Bronchial epithelial cell (primary cell): Measurements from ENCODE around the gene ETS2. TPM values are rescaled to one million over a fixed set of nuclear protein-coding genes. Genes with fewer than 3 reads are reported as not detected.

ENCODE experiments used
- DNase-seq: peaks from one replicate; pipeline ENCODE4 v3.0.0-alpha.2; 2010; ENCODE audit warnings: low read depth
- FAIRE-seq: peaks from 2 replicates; lab custom pipeline; 2011; peaks lifted over from hg19 to GRCh38; lab: Jason Lieb, UNC
- H3K27me3 ChIP-seq: 2 replicates; pipeline ENCODE4 v1.5.1; 2011; ENCODE audit warnings: low read length; ENCODE audit not compliant: control insufficient read depth, insufficient read depth
- H3K36me3 ChIP-seq: 2 replicates; pipeline ENCODE4 v1.5.1; 2011; ENCODE audit warnings: low read length; ENCODE audit not compliant: control insufficient read depth, insufficient read depth
- H3K4me3 ChIP-seq: 2 replicates; pipeline ENCODE4 v1.5.1; 2011; ENCODE audit warnings: mild to moderate bottlenecking, low read depth, low read length, control low read depth
- CTCF ChIP-seq: IDR thresholded peaks from 2 replicates; pipeline ENCODE4 v1.5.1; 2011; ENCODE audit warnings: mild to moderate bottlenecking, moderate library complexity, low read length, control low read depth, inconsistent platforms; ENCODE audit not compliant: insufficient read depth, severe bottlenecking
- total RNA-seq: library from RNA; depleted of rRNA; stranded (reverse); fragments of >200 nt; gene quantifications from 2 replicates; pipeline ENCODE4 v1.2.1, GENCODE V29; 2014

Gene ETS2
- total RNA-seq, 1 donor from 2014 or later = 144 TPM

DNA sequence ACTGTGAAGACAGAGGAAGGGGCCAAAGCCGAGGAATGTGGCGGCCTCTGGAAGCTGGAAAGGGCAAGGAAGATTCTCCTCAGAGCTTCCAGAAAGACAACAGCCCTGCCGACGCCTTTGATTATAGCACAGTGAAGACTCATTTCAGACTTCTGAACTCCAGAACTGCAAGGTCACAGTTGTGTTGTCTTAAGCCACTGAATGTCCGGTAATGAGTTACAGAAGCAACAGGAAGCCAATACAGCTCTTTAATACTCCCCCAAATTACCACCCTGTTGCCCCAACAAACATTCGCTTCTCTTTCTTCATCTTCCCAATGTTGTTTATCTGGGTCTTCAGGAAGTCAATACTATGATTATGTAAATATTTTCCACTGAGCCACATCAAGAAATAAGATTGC, 44.0 kb downstream of the ETS2 start:
- no peaks in the 10 kb centered on the region for H3K36me3 ChIP-seq
- TF ChIP-seq CTCF = no peak
- H3K27me3 ChIP-seq = no peaks in the 10 kb centered on the region
- FAIRE-seq = no peak
- H3K4me3 ChIP-seq = no peak overlapping the region
- DNase-seq = no peak

DNA sequence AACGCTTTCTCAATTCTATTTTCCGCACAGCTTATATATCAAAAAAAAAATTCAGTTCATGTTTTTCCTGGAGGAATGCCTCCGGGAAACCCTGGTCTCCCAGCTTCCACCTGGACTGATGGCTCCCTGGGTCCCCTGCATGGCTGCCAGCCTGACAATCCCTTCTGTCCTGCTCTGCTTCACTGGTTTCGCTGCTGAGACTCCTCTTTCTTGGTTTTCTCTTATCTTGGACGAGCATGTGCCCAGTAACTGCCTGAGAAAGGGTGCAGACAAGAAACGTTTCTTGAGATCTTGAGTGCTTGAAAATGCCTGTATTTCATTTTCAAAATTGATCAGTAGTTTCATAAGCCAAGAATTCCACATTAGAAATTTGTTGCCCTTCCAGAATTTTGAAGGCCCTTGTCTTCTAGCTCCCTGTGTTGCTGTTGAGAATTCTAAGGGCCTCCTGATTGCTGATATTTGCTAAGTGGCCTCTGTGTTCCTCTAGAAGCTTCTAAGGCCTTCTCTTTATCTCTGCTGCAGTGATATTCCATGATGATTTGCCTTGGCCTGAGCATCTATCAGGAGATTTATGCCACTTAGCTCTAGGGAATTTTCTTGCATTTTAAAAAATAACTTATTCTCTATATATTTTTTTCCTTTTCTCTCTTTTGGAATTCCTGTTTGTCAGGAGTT, 44.7 kb downstream of the ETS2 start:
- TF ChIP-seq CTCF = no peak
- DNase-seq (no peak), FAIRE-seq (no peak)
- Histone ChIP-seq H3K36me3 (no peaks in the 10 kb centered on the region), H3K27me3 (no peaks in the 10 kb centered on the region), H3K4me3 (no peak overlapping the region)

- no peaks in the 10 kb centered on the region for H3K36me3 ChIP-seq
- FAIRE-seq = no peak
- H3K4me3 ChIP-seq = no peak overlapping the region
- DNase-seq = no peak
- no peak for TF ChIP-seq CTCF
- no peaks in the 10 kb centered on the region for H3K27me3 ChIP-seq
Observed at GRCh38 chr21:38851101-38851500, 45.4 kb downstream of the ETS2 start.

DNA sequence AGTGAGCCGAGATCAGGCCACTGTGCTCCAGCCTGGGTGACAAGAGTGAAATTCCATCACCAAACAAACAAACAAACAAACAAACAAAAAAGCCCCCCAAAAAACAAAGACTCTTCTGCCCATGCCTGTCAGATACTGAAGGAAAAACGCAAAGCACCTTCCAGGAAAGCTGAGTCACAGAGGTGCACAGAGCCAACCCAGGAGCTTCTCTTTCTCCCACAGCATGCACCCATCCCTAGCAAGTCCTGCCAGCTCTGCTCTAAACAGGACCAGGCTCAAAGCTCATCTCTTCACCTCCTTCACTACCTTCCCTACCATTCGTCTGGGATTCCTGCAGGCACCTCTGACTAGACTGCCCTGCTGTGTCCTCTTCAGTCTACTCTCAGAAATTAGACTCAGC, 46.5 kb downstream of the ETS2 start:
- peak; percentile 75 for DNase-seq
- Histone ChIP-seq H3K4me3 (no peak overlapping the region), H3K27me3 (no peaks in the 10 kb centered on the region), H3K36me3 (no peaks in the 10 kb centered on the region)
- no peak for TF ChIP-seq CTCF
- no peak for FAIRE-seq

DNA sequence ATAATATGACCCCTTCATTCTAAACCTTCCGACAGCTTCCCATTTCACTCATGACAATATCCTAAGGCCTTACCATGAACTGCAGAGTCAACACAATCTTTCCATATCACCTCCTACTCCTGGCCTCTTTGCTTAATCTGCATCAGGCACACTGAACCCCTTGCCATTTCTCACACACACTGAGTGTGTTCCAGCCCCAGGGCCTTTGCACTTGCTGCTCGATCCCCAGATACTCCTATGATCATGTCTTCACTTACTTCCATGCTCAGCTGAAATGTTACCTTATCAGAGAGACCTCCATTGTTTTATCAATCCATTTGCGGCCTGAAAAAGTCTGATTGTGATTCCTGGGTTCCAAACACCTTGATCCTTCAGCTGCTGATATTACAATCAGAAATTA, 47.0 kb downstream of the ETS2 start:
- no peak for DNase-seq
- H3K36me3 ChIP-seq = no peaks in the 10 kb centered on the region
- H3K27me3 ChIP-seq = no peaks in the 10 kb centered on the region
- no peak overlapping the region for H3K4me3 ChIP-seq
- no peak for TF ChIP-seq CTCF
- no peak for FAIRE-seq

DNA sequence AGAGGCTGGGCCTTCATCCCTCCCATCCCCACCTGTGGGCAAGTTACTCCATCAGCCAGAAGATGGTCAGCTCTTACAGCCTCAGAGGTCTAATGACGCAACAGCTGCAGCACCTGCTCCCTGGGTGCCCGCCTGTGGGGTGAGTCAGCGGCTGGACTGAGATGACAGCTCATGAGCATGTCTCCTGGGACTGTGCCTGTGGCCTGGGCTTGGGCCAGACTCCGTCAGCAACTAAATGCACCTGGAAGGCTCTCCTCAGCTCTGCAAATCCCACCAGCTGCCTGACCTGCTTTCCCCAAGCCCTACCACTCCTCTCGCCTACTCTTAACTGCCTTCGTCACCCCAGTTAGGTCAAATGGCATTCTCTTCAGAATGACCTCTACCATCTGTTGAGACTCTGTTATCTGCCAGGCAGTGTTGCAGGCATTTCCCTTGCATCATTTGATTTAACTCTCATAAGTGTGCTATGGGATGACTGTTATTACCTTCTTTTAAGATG, 47.7 kb downstream of the ETS2 start:
- peak; percentile 70 for FAIRE-seq
- Histone ChIP-seq H3K36me3 (no peaks in the 10 kb centered on the region), H3K4me3 (no peak overlapping the region), H3K27me3 (no peaks in the 10 kb centered on the region)
- no peak for TF ChIP-seq CTCF
- peak; percentile 97 for DNase-seq
